ENCODE results near the gene CPLX1.
"Not testable (repeated sequence)": the region's sequence is repeated elsewhere in the genome, so short reads cannot be mapped to it uniquely, and the experiment has no call there.

Gene CPLX1

GRCh38 chr4:748461-748860 is 77.5 kb downstream of the CPLX1 start:
- H3K27ac ChIP-seq = no peak overlapping the region
- no peak overlapping the region for H3K4me3 ChIP-seq

DNA sequence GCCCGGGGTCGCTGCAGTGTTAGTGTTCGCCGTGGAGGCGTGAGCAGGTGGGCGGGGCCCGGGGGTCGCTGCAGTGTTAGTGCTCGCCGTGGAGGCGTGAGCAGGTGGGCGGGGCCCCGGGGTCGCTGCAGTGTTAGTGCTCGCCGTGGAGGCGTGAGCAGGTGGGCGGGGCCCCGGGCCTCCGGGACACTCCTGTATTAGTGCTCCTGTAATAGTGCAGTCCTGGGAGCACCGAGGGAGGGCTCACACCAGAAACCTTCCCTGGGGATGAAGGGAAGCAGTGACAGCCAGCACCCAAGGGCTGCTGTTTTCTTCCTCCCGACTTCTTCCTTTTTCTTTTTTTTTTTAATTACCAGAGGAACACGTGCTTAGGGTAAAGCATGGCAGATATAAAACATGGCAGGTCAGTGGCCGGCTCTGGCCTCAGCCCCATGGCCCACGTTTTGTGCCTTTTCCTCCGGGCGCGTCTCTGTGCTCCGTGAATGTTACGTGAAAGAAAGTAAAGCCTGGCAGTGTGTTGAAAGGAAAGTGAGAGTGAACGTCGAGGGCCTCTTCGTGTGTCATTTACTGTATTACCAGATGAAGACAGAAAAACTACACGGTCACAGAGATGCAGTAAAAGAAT is 78.3 kb downstream of the CPLX1 start:
- Histone ChIP-seq H3K4me3 (no peak overlapping the region), H3K27ac (no peak overlapping the region)

DNA sequence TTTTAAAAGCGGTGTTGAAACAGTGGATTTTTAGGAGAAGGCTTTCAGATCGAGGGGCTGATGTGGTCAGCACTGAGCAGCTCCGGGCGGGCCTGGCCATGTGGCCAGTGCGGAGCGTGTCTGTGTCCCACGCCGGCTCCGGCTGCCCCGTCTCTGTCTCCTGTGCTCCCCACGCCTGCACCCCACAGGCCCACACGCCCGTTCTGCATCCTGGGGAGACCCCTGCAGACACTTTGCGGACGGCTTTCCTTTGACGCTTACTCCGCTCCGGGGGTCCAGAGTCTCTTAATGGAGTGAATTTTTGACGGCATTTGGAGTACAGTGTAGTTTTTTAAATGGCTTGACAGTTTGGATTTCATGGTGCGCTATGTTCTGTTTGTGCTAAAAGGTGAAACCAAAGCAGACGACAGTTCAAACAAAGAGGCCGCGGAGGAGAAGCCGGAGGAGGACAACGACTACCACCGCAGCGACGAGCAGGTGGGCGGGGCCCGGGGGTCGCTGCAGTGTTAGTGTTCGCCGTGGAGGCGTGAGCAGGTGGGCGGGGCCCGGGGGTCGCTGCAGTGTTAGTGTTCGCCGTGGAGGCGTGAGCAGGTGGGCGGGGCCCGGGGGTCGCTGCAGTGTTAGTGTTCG is 81.6 kb downstream of the CPLX1 start:
- no peak overlapping the region for H3K27ac ChIP-seq

DNA sequence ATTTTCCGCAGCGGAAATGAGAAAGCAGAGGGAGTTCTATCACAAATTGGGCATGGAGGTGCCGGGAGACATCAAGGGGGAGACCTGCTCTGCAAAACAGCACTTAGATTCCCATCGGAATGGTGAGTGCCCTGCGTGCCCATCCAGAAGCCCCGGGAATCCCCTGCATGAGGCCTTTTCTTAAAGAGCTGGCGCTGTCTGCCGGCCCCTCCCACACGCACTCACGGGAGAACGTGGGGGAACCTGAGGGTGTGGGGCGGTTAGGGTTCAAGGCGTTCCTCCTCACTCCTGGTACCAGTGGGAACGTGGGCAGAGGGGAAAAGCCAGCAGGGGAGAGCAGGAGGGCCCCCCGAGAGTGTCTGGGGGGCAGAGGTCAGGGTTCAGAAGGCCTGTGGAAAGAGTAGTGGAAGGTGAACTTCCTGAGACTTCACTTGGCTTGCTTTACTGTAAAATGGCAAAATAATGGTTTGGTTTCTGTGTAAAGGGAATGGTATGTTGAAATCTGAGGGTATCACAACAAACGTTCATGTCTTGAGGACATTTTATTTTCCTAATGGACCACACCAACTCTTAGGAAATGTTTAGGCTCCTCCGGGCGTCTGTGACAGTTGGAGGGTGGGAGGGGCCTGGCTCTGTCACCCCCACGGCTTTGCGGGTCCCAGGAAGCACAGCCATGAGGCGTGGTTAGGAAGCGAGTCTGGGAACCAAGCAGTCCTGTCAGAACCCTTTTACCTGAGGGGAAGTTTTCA is 82.3 kb downstream of the CPLX1 start:
- Histone ChIP-seq H3K27ac (no peak overlapping the region), H3K4me3 (no peak overlapping the region)

More for the DNA sequence above, 81.6 kb downstream of the CPLX1 start:
- H3K4me3 ChIP-seq = no peak overlapping the region

DNA sequence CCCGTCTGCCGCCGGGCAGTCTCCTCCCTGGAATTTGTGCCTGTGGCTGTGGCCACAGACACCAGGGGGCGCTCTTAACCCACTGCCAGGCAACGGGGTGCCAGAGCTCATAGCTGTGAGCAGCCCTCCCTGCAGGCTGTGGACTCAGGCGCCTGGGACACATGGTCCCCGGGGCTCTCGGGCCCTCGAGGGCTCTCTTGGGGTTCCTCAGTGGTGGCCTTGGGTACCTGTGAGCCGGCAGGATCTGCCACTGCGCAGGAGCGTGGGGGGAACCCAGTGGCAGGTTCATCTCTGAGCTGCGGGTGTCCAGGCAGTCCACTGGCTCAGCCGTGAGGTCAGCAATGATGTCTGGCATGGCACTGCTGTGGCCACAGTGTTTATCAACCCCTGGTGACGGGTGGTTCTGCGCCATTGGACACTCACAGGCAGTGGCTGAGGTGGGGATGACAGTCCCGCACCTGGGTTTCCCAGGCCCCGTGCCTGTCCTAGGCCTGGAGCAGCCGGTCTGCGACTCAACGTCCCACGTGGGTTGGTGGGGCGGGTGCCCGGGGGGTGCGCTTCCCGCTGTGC is 83.1 kb downstream of the CPLX1 start:
- no peak overlapping the region for H3K4me3 ChIP-seq
- H3K27ac ChIP-seq = no peak overlapping the region

DNA sequence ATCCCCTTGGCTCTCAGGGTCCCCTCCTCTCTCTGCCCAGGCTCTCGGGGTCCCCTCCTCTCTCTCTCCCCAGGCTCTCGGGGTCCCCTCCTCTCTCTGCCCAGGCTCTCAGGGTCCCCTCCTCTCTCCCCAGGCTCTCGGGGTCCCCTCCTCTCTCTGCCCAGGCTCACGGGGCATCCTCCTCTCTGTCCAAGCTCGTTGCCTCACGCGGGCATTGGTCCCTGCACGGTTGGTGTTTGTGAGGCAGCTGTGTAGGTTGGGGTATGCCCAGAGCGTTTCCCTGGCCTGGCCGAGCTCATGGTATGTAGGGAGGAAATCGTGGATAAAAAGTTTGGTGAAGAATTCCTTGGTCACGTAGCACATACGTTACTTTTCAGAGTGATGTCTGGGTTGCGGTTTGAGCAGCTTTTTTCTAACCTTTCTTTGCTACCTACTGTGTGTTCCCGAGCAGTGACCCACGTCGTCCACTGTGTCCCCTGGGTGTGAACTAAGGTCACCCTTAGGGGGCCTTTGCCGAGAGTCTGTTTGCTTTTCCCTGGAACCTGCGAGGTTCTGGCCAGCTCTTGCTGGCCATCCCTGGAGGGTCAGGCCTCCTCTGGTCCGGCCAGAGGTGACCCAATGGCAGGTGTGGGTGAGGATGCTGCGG is 83.7 kb downstream of the CPLX1 start:
- Histone ChIP-seq H3K27ac (no peak overlapping the region), H3K4me3 (no peak overlapping the region)

DNA sequence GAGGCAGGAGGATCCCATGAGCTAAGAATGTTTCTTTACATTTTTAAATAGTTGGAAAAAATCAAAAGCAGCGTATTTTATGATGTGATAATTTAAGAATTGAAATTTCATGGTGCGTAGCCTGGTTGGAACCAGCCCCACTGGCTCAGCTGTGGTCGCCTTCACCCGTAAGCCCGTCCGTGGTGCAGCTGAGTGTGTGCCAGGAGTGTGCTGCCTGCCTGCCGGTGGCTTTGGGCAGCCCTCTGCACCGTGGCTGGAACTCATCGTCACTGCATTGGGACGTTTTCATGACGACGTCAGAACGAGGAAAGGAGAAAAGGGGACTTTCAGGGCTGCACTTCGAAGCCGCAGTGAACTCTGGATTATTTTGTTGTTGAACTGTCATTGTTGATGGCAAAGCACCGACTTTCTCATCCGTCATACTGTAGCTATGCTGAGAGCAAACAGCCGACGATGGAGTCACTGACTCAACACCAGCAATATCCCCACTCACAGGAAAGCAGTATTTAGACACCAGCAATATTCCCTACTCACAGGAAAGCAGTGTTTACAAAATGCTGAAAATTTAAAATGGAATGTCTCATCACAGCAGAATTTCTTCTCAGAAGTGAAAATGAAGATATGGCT is 85.2 kb downstream of the CPLX1 start:
- Histone ChIP-seq H3K4me3 (no peak overlapping the region), H3K27ac (no peak overlapping the region)

GRCh38 chr4:740011-740410 is 85.9 kb downstream of the CPLX1 start:
- Histone ChIP-seq H3K27ac (no peak overlapping the region), H3K4me3 (no peak overlapping the region)

DNA sequence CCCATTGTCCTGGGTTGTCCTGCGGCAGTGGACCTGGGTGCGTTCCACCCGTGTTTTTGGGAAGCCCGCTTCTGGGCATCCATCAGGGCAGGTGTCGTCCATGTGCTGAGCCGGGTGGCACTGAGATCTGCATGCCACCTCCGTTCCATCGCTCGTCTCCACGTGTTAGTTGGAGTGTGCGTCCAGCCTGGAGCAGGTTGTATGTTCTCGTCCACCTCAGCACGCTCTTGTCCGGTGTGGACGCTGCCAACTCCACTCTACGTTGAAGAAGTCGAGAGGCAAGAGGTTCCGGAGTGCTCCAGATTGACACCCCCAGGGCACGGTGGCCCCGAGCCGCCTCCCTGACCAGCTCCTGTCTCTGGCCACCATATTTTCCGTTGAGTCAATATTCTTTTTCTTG is 86.4 kb downstream of the CPLX1 start:
- Histone ChIP-seq H3K4me3 (no peak overlapping the region), H3K27ac (no peak overlapping the region)

- no peak overlapping the region for H3K27ac ChIP-seq
- H3K4me3 ChIP-seq = no peak overlapping the region
Observed at GRCh38 chr4:738781-739280, 87.1 kb downstream of the CPLX1 start.

DNA sequence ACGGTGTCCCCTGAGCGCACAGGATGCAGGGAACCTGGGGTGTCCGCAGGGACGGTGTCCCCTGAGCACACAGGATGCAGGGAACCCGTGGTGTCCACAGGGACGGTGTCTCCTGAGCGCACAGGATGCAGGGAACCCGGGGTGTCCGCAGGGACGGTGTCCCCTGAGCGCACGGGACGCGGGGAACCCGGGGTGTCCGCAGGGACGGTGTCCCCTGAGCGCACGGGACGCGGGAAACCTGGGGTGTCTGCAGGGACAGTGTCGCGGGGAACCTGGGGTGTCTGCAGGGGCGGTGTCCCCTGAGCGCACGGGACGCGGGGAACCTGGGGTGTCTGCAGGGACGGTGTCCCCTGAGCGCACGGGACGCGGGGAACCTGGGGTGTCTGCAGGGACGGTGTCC is 89.4 kb downstream of the CPLX1 start:
- H3K27ac ChIP-seq, H3K4me3 ChIP-seq: not testable (repeated sequence)

DNA sequence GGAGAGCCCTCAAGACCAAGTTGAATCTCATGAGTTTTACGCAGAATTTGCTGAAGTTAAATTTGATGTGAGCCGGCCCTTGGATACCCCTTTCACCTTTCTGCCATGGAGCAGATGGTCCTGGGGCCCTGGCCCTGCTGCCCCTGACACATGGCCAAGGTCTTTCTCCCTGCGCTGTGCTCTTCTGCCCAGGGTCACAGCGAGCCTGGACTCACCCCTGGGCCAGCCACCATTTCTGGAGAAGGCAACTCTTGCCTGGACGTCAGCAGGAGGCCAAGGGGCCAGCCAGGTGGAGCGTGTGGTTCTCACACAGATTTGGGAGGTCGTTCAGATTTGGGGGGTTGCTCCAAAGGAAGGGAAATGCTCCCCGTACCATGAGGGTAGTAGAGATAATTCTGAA is 90.3 kb downstream of the CPLX1 start:
- no peak overlapping the region for H3K4me3 ChIP-seq

More for the DNA sequence above, 90.3 kb downstream of the CPLX1 start:
- no peak overlapping the region for H3K27ac ChIP-seq

Data from skin epidermis (tissue), 12 donors.